Neural cell (in vitro differentiated cells): ENCODE results near the gene RPL38. TPM values are rescaled to one million over a fixed set of nuclear protein-coding genes. Genes with fewer than 3 reads are reported as not detected.

Experiments
- H2AFZ ChIP-seq: fragments of 200-600, 300-800 bp; sonication (generic), shearing (Covaris generic); 2 replicates; pipeline ENCODE4 v1.6.0; 2014; ENCODE audit warnings: low read depth, mild to moderate bottlenecking, antibody characterized with exemption, low read length, moderate library complexity
- H3F3A ChIP-seq: fragments of 200-600 bp; shearing (Covaris generic); 2 replicates; pipeline ENCODE4 v1.6.1; 2016; ENCODE audit warnings: mild to moderate bottlenecking, moderate library complexity, mixed read lengths, antibody characterized with exemption, low read length; ENCODE audit not compliant: insufficient read depth, poor library complexity, severe bottlenecking
- H3K27ac ChIP-seq: fragments of 200-600, 300-800 bp; sonication (generic), shearing (Covaris generic); 2 replicates; pipeline ENCODE4 v1.5.1; 2014; ENCODE audit warnings: mild to moderate bottlenecking, low read length, moderate library complexity
- H3K27me3 ChIP-seq: fragments of 300-800, 200-600 bp; sonication (generic), shearing (Covaris generic); 2 replicates; pipeline ENCODE4 v1.6.0; 2014; ENCODE audit warnings: mild to moderate bottlenecking, low read depth, low read length, moderate library complexity; ENCODE audit not compliant: insufficient read depth
- H3K36me3 ChIP-seq: fragments of 300-800, 200-600 bp; sonication (generic), shearing (Covaris generic); 2 replicates; pipeline ENCODE4 v1.5.1; 2014; ENCODE audit warnings: mild to moderate bottlenecking, antibody characterized with exemption, low read length, moderate library complexity; ENCODE audit not compliant: insufficient read depth
- H3K4me2 ChIP-seq: fragments of 300-800, 200-600 bp; sonication (generic), shearing (Covaris generic); 2 replicates; pipeline ENCODE4 v1.6.0; 2014; ENCODE audit warnings: mild to moderate bottlenecking, low read length
- H3K4me3 ChIP-seq: fragments of 300-800, 200-600 bp; sonication (generic), shearing (Covaris generic); 2 replicates; pipeline ENCODE4 v1.5.1; 2014; ENCODE audit warnings: mild to moderate bottlenecking, low read length, moderate library complexity
- H3K79me2 ChIP-seq: fragments of 200-600 bp; shearing (Covaris generic); replicated peaks from 2 replicates; pipeline ENCODE4 v1.6.0; 2014; ENCODE audit warnings: mild to moderate bottlenecking, low read length, moderate library complexity; ENCODE audit not compliant: insufficient read depth
- H3K9ac ChIP-seq: fragments of 300-800, 200-600 bp; sonication (generic), shearing (Covaris generic); 2 replicates; pipeline ENCODE4 v1.6.1; 2016; ENCODE audit warnings: mild to moderate bottlenecking, low read length, mixed read lengths
- H3K9me2 ChIP-seq: fragments of 200-600 bp; shearing (Covaris generic); 2 replicates; pipeline ENCODE4 v1.6.1; 2016; ENCODE audit warnings: mild to moderate bottlenecking, low read length, mixed read lengths; ENCODE audit not compliant: insufficient read depth
- H3K9me3 ChIP-seq: fragments of 200-600, 300-800 bp; sonication (generic), shearing (Covaris generic); 2 replicates; pipeline ENCODE4 v1.6.1; 2016; ENCODE audit warnings: mild to moderate bottlenecking, mixed run types, low read length, moderate library complexity, mixed read lengths
- H4K20me1 ChIP-seq: fragments of 200-600 bp; shearing (Covaris generic); 2 replicates; pipeline ENCODE4 v1.6.1; 2016; ENCODE audit warnings: mild to moderate bottlenecking, mixed run types; ENCODE audit not compliant: insufficient read depth
- CTCF ChIP-seq: fragments of 450-650 bp; IDR thresholded peaks from 2 replicates; pipeline ENCODE4 v1.5.1; 2014; ENCODE audit warnings: antibody characterized with exemption, mild to moderate bottlenecking, moderate library complexity; ENCODE audit not compliant: poor library complexity, severe bottlenecking
- EP300 ChIP-seq: fragments of 450-650 bp; conservative IDR thresholded peaks from 2 replicates; pipeline ENCODE4 v1.6.1; 2014; ENCODE audit warnings: antibody characterized with exemption, mild to moderate bottlenecking, moderate library complexity; ENCODE audit not compliant: poor library complexity, severe bottlenecking
- EZH2 ChIP-seq: fragments of 200-600, 300-800 bp; shearing (Covaris generic), sonication (generic); IDR thresholded peaks from 2 replicates; pipeline ENCODE4 v1.6.1; 2014; ENCODE audit warnings: antibody characterized with exemption, low read length, borderline replicate concordance, mild to moderate bottlenecking; ENCODE audit not compliant: insufficient read depth, poor library complexity, severe bottlenecking
- MXI1 ChIP-seq: fragments of 450-650 bp; conservative IDR thresholded peaks from 2 replicates; pipeline ENCODE4 v1.6.1; 2014; ENCODE audit warnings: antibody characterized with exemption, mild to moderate bottlenecking; ENCODE audit not compliant: poor library complexity, severe bottlenecking
- POLR2AphosphoS5 ChIP-seq: IDR thresholded peaks from 2 replicates; pipeline ENCODE4 v1.6.1; 2012
- RAD21 ChIP-seq: fragments of 450-650 bp; conservative IDR thresholded peaks from 2 replicates; pipeline ENCODE4 v1.6.1; 2014; ENCODE audit warnings: antibody characterized with exemption, mild to moderate bottlenecking, moderate library complexity
- SMC3 ChIP-seq: fragments of 450-650 bp; conservative IDR thresholded peaks from 2 replicates; pipeline ENCODE4 v1.6.1; 2014; ENCODE audit warnings: antibody characterized with exemption, mild to moderate bottlenecking, moderate library complexity; ENCODE audit not compliant: poor library complexity
- TAF1 ChIP-seq: IDR thresholded peaks from 2 replicates; pipeline ENCODE4 v1.6.1; 2012; ENCODE audit warnings: low read depth
- polyA plus RNA-seq: library from polyadenylated mRNA; depleted of rRNA; stranded (reverse); fragments of >200 nt; gene quantifications from 2 replicates; pipeline ENCODE4 v1.2.3, GENCODE V29; 2014
- TF ChIP-seq, protein P1 (sequence below): IDR thresholded peaks from 2 replicates; pipeline ENCODE4 v1.6.1; 2012; ENCODE audit warnings: borderline replicate concordance

RPL38 gene
- polyA plus RNA-seq, 1 donor from 2014 or later = 378 TPM

DNA sequence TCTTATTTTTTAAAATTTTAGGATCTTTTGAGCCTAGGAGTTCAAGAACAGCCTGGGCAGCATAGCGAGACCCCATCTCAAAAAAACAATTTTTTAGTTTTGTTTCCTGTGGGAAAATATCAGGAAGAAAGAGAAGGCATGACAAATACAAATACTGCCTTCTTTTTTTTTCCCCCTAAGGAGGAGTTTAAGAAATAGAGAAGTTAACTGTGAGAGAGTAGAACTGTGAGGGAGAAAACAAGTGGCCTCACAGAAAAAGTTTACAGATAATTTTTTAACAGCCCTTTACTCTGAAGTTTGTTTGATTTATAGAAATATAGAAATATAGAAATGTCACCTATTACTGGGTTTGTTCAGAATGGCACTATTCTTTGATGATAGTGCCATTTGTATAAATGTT, 31.0 kb downstream of the RPL38 start:
- no peak overlapping the region for H3K27ac ChIP-seq
- H3K9me2 ChIP-seq = no peaks in the 10 kb centered on the region
- TF ChIP-seq CTCF (no peak), RAD21 (no peak), SMC3 (no peak), POLR2AphosphoS5 (no peak)
- TF ChIP-seq, protein P1, sequence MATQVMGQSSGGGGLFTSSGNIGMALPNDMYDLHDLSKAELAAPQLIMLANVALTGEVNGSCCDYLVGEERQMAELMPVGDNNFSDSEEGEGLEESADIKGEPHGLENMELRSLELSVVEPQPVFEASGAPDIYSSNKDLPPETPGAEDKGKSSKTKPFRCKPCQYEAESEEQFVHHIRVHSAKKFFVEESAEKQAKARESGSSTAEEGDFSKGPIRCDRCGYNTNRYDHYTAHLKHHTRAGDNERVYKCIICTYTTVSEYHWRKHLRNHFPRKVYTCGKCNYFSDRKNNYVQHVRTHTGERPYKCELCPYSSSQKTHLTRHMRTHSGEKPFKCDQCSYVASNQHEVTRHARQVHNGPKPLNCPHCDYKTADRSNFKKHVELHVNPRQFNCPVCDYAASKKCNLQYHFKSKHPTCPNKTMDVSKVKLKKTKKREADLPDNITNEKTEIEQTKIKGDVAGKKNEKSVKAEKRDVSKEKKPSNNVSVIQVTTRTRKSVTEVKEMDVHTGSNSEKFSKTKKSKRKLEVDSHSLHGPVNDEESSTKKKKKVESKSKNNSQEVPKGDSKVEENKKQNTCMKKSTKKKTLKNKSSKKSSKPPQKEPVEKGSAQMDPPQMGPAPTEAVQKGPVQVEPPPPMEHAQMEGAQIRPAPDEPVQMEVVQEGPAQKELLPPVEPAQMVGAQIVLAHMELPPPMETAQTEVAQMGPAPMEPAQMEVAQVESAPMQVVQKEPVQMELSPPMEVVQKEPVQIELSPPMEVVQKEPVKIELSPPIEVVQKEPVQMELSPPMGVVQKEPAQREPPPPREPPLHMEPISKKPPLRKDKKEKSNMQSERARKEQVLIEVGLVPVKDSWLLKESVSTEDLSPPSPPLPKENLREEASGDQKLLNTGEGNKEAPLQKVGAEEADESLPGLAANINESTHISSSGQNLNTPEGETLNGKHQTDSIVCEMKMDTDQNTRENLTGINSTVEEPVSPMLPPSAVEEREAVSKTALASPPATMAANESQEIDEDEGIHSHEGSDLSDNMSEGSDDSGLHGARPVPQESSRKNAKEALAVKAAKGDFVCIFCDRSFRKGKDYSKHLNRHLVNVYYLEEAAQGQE = no peak
- no peak overlapping the region for H2AFZ ChIP-seq
- no peaks in the 10 kb centered on the region for H3K79me2 ChIP-seq
- H3K4me2 ChIP-seq = no peak overlapping the region
- H4K20me1 ChIP-seq = no peaks in the 10 kb centered on the region
- H3K9ac ChIP-seq = no peak overlapping the region
- no peak overlapping the region for H3K4me3 ChIP-seq
- no peaks in the 10 kb centered on the region for H3K9me3 ChIP-seq
- no peaks in the 10 kb centered on the region for H3F3A ChIP-seq
- no peaks in the 10 kb centered on the region for H3K36me3 ChIP-seq
- H3K27me3 ChIP-seq = no peaks in the 10 kb centered on the region

GRCh38 chr17:74235040-74235581, 31.6 kb downstream of the RPL38 start:
- no peak for TF ChIP-seq POLR2AphosphoS5
- TF ChIP-seq CTCF = no peak
- no peak for TF ChIP-seq EP300
- TF ChIP-seq MXI1 = no peak
- TF ChIP-seq, protein P1 = no peak
- TF ChIP-seq TAF1 = no peak
- no peak for TF ChIP-seq SMC3
- TF ChIP-seq RAD21 = no peak
- TF ChIP-seq EZH2 = no peak
- H3K9me3 ChIP-seq = no peaks in the 10 kb centered on the region
- H3K4me3 ChIP-seq = no peak overlapping the region
- no peaks in the 10 kb centered on the region for H3F3A ChIP-seq
- H3K27ac ChIP-seq = no peak overlapping the region
- H4K20me1 ChIP-seq = no peaks in the 10 kb centered on the region
- no peak overlapping the region for H3K9ac ChIP-seq
- H3K9me2 ChIP-seq = no peaks in the 10 kb centered on the region
- no peaks in the 10 kb centered on the region for H3K27me3 ChIP-seq
- no peak overlapping the region for H2AFZ ChIP-seq
- H3K79me2 ChIP-seq = no peaks in the 10 kb centered on the region
- H3K36me3 ChIP-seq = no peaks in the 10 kb centered on the region
- no peak overlapping the region for H3K4me2 ChIP-seq
